ENCODE data around the gene LRRK1. TPM values are rescaled to one million over a fixed set of nuclear protein-coding genes. Genes with fewer than 3 reads are reported as not detected.

LRRK1 gene
- total RNA-seq, 1 donor from 2014 or later, result 6.6 TPM

- Histone ChIP-seq H3K27me3 (ENCODE audit: control insufficient read depth, insufficient read depth, low read length) (no peaks in the 10 kb centered on the region), H3K36me3 (ENCODE audit: control insufficient read depth, insufficient read depth, low read length) (no peaks in the 10 kb centered on the region), H3K4me3 (ENCODE audit: low read depth, low read length) (no peak overlapping the region)
- no peak for DNase-seq (ENCODE audit: low read depth)
- TF ChIP-seq CTCF (IDR thresholded peaks at IDR 0.05; ENCODE audit: insufficient read depth, low read length, poor library complexity, severe bottlenecking), result no peak
Measured at GRCh38 chr15:101053261-101053660, 134.1 kb downstream of the LRRK1 start.

- no peaks in the 10 kb centered on the region for H3K36me3 ChIP-seq (ENCODE audit: control insufficient read depth, insufficient read depth, low read length)
- H3K4me3 ChIP-seq (ENCODE audit: low read depth, low read length), result no peak overlapping the region
- H3K27me3 ChIP-seq (ENCODE audit: control insufficient read depth, insufficient read depth, low read length), result no peaks in the 10 kb centered on the region
- TF ChIP-seq CTCF (IDR thresholded peaks at IDR 0.05; ENCODE audit: insufficient read depth, low read length, poor library complexity, severe bottlenecking), result no peak
- DNase-seq (ENCODE audit: low read depth), result no peak
Measured at GRCh38 chr15:101054116-101054515, 135.0 kb downstream of the LRRK1 start.

GRCh38 chr15:101054991-101055390 lies 135.8 kb downstream of the LRRK1 start:
- Histone ChIP-seq H3K27me3 (ENCODE audit: control insufficient read depth, insufficient read depth, low read length) (no peaks in the 10 kb centered on the region), H3K36me3 (ENCODE audit: control insufficient read depth, insufficient read depth, low read length) (no peaks in the 10 kb centered on the region), H3K4me3 (ENCODE audit: low read depth, low read length) (no peak overlapping the region)
- no peak for TF ChIP-seq CTCF (IDR thresholded peaks at IDR 0.05; ENCODE audit: insufficient read depth, low read length, poor library complexity, severe bottlenecking)
- no peak for DNase-seq (ENCODE audit: low read depth)

- no peak for TF ChIP-seq CTCF (IDR thresholded peaks at IDR 0.05; ENCODE audit: insufficient read depth, low read length, poor library complexity, severe bottlenecking)
- no peaks in the 10 kb centered on the region for H3K36me3 ChIP-seq (ENCODE audit: control insufficient read depth, insufficient read depth, low read length)
- no peaks in the 10 kb centered on the region for H3K27me3 ChIP-seq (ENCODE audit: control insufficient read depth, insufficient read depth, low read length)
- DNase-seq (ENCODE audit: low read depth), result no peak
- H3K4me3 ChIP-seq (ENCODE audit: low read depth, low read length), result no peak overlapping the region
Measured at GRCh38 chr15:101055411-101055810, 136.3 kb downstream of the LRRK1 start.

- H3K27me3 ChIP-seq (ENCODE audit: control insufficient read depth, insufficient read depth, low read length), result no peaks in the 10 kb centered on the region
- no peak for TF ChIP-seq CTCF (IDR thresholded peaks at IDR 0.05; ENCODE audit: insufficient read depth, low read length, poor library complexity, severe bottlenecking)
- H3K4me3 ChIP-seq (ENCODE audit: low read depth, low read length), result no peak overlapping the region
- no peak for DNase-seq (ENCODE audit: low read depth)
- H3K36me3 ChIP-seq (ENCODE audit: control insufficient read depth, insufficient read depth, low read length), result no peaks in the 10 kb centered on the region
Measured at GRCh38 chr15:101056366-101057334, 137.5 kb downstream of the LRRK1 start.

Data from kidney epithelial cell (primary cell).